Kidney (tissue), 14 donors: ENCODE data around the gene RNF182. TPM values are rescaled to one million over a fixed set of nuclear protein-coding genes. Genes with fewer than 3 reads are reported as not detected.

Source experiments
- DNase-seq, 5 donors: peaks; one replicate each; pipeline ENCODE4 v3.0.0-alpha.2; 2013 to 2020
- FAIRE-seq: peaks from 2 replicates; lab custom pipeline; 2012; peaks lifted over from hg19 to GRCh38; lab: Jason Lieb, UNC
- H3K27ac ChIP-seq, 2 donors: one replicate each; pipeline ENCODE4 v1.7.0; 2013; ENCODE audit warnings: low read depth in 2 of 2, low read length in 2 of 2, inconsistent platforms in 1 of 2
- H3K27me3 ChIP-seq: one replicate; pipeline ENCODE4 v1.7.1; 2013; ENCODE audit warnings: low read length, inconsistent platforms; ENCODE audit not compliant: control insufficient read depth, insufficient read depth
- H3K36me3 ChIP-seq, 3 donors: one replicate each; pipeline versions ENCODE4 v1.7.0 to v1.7.1; 2013; ENCODE audit warnings: low read length in 3 of 3, control low read depth in 1 of 3, inconsistent platforms in 1 of 3; ENCODE audit not compliant: insufficient read depth in 3 of 3, control insufficient read depth in 2 of 3
- H3K4me1 ChIP-seq, 3 donors: one replicate each; pipeline versions ENCODE4 v1.7.0 to v1.7.1; 2013; ENCODE audit warnings: low read length in 3 of 3, inconsistent platforms in 1 of 3, low read depth in 1 of 3; ENCODE audit not compliant: control insufficient read depth in 2 of 3, insufficient read depth in 2 of 3
- H3K4me3 ChIP-seq, 3 donors: one replicate each; pipeline versions ENCODE4 v1.7.0 to v1.8.1; 2013; ENCODE audit warnings: low read length in 3 of 3, control low read depth in 1 of 3, inconsistent platforms in 1 of 3
- H3K9ac ChIP-seq, 3 donors: one replicate each; pipeline versions ENCODE4 v1.7.0 to v1.7.1; 2013; ENCODE audit warnings: low read length in 3 of 3, control low read depth in 1 of 3, inconsistent platforms in 1 of 3
- H3K9me3 ChIP-seq, 3 donors: one replicate each; pipeline versions ENCODE4 v1.7.0 to v1.7.1; 2013; ENCODE audit warnings: low read length in 3 of 3, control low read depth in 1 of 3, inconsistent platforms in 1 of 3; ENCODE audit not compliant: control insufficient read depth in 2 of 3, insufficient read depth in 1 of 3
- CTCF ChIP-seq: IDR thresholded peaks from 3 replicates; pipeline ENCODE4 v1.5.1; 2012; ENCODE audit warnings: mild to moderate bottlenecking, moderate library complexity, borderline replicate concordance; ENCODE audit not compliant: insufficient read depth; ENCODE audit errors: extremely low read depth
- intact Hi-C: fragments of 100-400 bp; cut with DNase I; formaldehyde crosslinking; loops from one replicate; pipeline ENCODE4 v1.11.1; 2022
- polyA plus RNA-seq: library from polyadenylated mRNA; stranded (reverse); fragments of 350-450 nt; fragmentation: Illumina TruSeq; extraction: RNeasy Lipid Tissue Mini Kit (QIAGEN cat#74804); gene quantifications from one replicate; pipeline ENCODE4 v1.2.3, GENCODE V29; 2014; ENCODE audit warnings: low read depth, low replicate concordance; ENCODE audit not compliant: insufficient read depth
- total RNA-seq: library from RNA; stranded (reverse); fragmentation: NEBNext Ultra II Directional; extraction: Animal tissue kit (Norgen Biotek cat#: 25700); gene quantifications from one replicate; pipeline ENCODE4 v1.2.1, GENCODE V29; 2021
- donor health status: control.
- donor health status: control.
- donor health status: control.
- donor health status: control.
- donor health status: control.
- donor health status: DM: yes; HTN: yes; CAD: no.
- donor health status: Normal renal cell carcinoma (clear cell type).

The RNF182 gene
- total and polyA plus RNA-seq, 2 donors from 2014 or later: 0.90 to 3.9 TPM

- Histone ChIP-seq H3K36me3 (no peaks in the 10 kb centered on the region), H3K27ac (no peak overlapping the region), H3K27me3 (no peaks in the 10 kb centered on the region), H3K4me3 (no peak overlapping the region), H3K9me3 (no peaks in the 10 kb centered on the region), H3K4me1 (no peaks in the 10 kb centered on the region), H3K9ac (no peak overlapping the region)
- no peak for TF ChIP-seq CTCF
- no peak for DNase-seq
- no peak for FAIRE-seq
- intact Hi-C loops: no loop called here
Observed at GRCh38 chr6:13992417-13993055, 67.8 kb downstream of the RNF182 start.

- no peak overlapping the region for H3K9ac ChIP-seq
- FAIRE-seq: no peak
- no peaks in the 10 kb centered on the region for H3K36me3 ChIP-seq
- no peaks in the 10 kb centered on the region for H3K4me1 ChIP-seq
- TF ChIP-seq CTCF: no peak
- H3K4me3 ChIP-seq: no peak overlapping the region
- no peaks in the 10 kb centered on the region for H3K9me3 ChIP-seq
- no peak for DNase-seq
- H3K27me3 ChIP-seq: no peaks in the 10 kb centered on the region
- intact Hi-C loops: no loop called here
- H3K27ac ChIP-seq: no peak overlapping the region
Observed at GRCh38 chr6:13993416-13993815, 68.7 kb downstream of the RNF182 start.

- Histone ChIP-seq H3K9me3 (no peaks in the 10 kb centered on the region), H3K27ac (no peak overlapping the region), H3K4me3 (no peak overlapping the region), H3K4me1 (no peaks in the 10 kb centered on the region), H3K9ac (no peak overlapping the region), H3K27me3 (no peaks in the 10 kb centered on the region), H3K36me3 (no peaks in the 10 kb centered on the region)
- TF ChIP-seq CTCF: no peak
- FAIRE-seq: no peak
- intact Hi-C loops: no loop called here
- no peak for DNase-seq
Observed at GRCh38 chr6:13998356-13998755, 73.6 kb downstream of the RNF182 start.

GRCh38 chr6:14000901-14001300, 76.1 kb downstream of the RNF182 start:
- no peaks in the 10 kb centered on the region for H3K9me3 ChIP-seq
- TF ChIP-seq CTCF: no peak
- H3K9ac ChIP-seq: no peak overlapping the region
- no peaks in the 10 kb centered on the region for H3K36me3 ChIP-seq
- no peaks in the 10 kb centered on the region for H3K27me3 ChIP-seq
- no peaks in the 10 kb centered on the region for H3K4me1 ChIP-seq
- no peak overlapping the region for H3K27ac ChIP-seq
- FAIRE-seq: no peak
- intact Hi-C loops: no loop called here
- DNase-seq: no peak
- no peak overlapping the region for H3K4me3 ChIP-seq
